ENCODE measurements around the gene JUN. TPM values are rescaled to one million over a fixed set of nuclear protein-coding genes. Genes with fewer than 3 reads are reported as not detected.

Gene JUN
- total and polyA plus RNA-seq, 12 donors, result 47.0 to 209 (median 78.0) TPM

DNA sequence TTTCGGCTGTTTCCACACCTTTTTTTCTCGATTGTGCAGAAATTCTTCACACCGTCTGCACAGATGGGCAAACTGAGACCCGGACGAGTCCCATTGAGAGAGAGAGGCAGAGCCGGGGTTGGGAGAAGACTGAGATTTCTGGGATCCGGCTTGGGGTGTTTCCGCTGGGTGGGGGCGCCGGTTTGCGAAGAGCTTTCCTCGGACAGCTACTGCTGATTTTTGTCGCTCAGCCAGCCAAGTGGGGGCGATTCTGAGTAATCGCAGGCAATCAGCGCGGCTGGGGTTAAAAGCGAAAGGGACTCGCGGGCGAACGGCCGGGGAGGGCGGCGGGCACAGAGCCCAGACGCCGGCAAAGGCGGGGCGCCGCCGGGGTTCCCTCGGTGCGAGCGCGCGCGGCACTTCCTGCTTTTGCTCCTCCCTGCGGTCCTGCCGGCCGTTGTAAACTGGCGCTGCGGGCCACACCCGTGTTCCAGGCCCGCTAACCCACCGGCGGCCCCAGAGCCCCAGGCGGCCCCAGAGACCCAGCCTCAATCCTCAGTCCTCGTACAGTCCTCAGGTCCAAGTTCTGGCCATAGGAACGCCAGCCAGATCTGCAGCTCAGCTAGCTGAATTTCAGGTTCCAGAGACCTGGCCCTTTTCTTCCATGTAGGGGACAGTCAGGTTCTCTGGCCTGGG, 32.4 kb upstream of the JUN start:
- ATAC-seq (peak; percentile 85 to 95 (median 92)), DNase-seq (peak; percentile 90 to 93)
- Histone ChIP-seq H3K27ac (peak overlapping the region; percentile 80 to 97 (median 90)), H3K27me3 (no peaks in the 10 kb centered on the region), H3K4me3 (peak overlapping the region; percentile 39 to 67 (median 59)), H3K4me1 (peaks cover 0 to 74% (median 32%) of the 10 kb centered on the region in 9 donors), H3K36me3 (no peaks in the 10 kb centered on the region), H3K9me3 (no peaks in the 10 kb centered on the region)
- 0 to 1% methylated on average over 47 to 49 of the region's 49 CpGs for WGBS, 2 donors
- TF ChIP-seq, protein P1, sequence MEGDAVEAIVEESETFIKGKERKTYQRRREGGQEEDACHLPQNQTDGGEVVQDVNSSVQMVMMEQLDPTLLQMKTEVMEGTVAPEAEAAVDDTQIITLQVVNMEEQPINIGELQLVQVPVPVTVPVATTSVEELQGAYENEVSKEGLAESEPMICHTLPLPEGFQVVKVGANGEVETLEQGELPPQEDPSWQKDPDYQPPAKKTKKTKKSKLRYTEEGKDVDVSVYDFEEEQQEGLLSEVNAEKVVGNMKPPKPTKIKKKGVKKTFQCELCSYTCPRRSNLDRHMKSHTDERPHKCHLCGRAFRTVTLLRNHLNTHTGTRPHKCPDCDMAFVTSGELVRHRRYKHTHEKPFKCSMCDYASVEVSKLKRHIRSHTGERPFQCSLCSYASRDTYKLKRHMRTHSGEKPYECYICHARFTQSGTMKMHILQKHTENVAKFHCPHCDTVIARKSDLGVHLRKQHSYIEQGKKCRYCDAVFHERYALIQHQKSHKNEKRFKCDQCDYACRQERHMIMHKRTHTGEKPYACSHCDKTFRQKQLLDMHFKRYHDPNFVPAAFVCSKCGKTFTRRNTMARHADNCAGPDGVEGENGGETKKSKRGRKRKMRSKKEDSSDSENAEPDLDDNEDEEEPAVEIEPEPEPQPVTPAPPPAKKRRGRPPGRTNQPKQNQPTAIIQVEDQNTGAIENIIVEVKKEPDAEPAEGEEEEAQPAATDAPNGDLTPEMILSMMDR (IDR thresholded peaks at IDR 0.05), result peak in 6 of 9 donors; percentile 8 to 35 (median 19)
- intact Hi-C loops (cut with DNase I), result loop anchor here in 8 of 10 donors (2.0 to 10.0 kb wide), 8 partner anchors 31 to 479 kb away; partner anchors contain the start of genes JUN (in 2 of the 8) and FGGY (in 1 of the 8)

DNA sequence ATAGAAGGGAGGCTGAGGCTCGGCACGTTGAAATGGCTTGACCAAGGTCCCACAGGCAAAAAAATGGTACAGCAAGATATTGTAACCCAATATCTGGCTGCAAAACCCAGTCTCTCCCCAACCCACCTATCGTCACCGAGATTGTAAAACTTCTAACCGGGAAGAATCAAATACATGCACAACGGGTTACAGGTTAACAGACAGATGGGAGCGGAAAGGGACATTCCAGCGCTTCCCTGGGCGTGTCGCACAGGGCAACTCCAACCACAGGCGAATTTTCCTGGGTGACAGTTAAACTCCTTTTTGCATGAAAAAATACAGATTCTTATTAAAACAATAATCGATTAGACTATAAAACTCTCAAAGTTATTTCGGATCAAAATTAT, 31.8 kb upstream of the JUN start:
- intact Hi-C loops (cut with DNase I), result loop anchor here in 8 of 10 donors (1.0 to 10.0 kb wide), 11 partner anchors 30 to 479 kb away; partner anchors contain the start of genes JUN (in 5 of the 8) and FGGY (in 1 of the 8)
- H3K36me3 ChIP-seq, result no peaks in the 10 kb centered on the region
- ATAC-seq, result peak in 2 of 8 donors; percentile 3 to 14
- 15 to 23% methylated on average over 13 of the region's 13 CpGs for WGBS, 2 donors
- H3K4me3 ChIP-seq, result peak overlapping the region; percentile 39 to 67 (median 59)
- H3K27ac ChIP-seq, result peak overlapping the region; percentile 80 to 97 (median 90)
- no peaks in the 10 kb centered on the region for H3K27me3 ChIP-seq
- TF ChIP-seq, protein P1 (IDR thresholded peaks at IDR 0.05), result no peak
- DNase-seq, result peak in 1 of 2 donors; percentile 17
- H3K9me3 ChIP-seq, result no peaks in the 10 kb centered on the region
- H3K4me1 ChIP-seq, result peaks cover 0 to 74% (median 32%) of the 10 kb centered on the region in 9 donors

DNA sequence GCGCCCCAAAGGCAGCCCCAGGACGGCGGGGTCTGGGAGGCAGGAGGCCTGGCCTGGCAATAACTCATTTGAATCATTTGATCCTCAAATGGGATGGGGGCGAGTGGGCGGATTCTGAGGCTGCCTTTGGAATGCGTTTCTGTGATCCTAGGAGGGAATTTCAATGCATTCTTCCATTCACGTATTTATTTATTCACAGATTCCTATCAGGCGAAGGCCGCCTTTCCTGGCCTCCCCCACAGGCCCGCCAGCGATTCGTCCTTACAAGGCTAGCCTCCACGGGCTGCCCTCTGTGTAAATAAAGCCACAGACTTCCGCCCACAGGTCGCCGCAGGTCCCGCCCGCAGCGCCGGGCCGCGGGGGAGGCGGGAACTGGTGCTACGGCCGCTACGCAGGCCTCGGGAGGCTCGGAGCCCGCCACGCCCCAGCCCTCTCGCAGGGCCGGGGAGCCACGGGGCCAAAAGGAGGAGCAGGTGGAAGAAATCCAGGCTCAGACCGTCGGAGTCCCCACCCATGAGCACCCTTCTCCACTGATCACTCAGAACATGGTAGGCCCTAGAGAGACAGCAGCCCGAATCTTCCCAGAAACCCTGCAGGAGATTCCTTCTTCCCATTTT, 31.3 kb upstream of the JUN start:
- Histone ChIP-seq H3K27me3 (no peaks in the 10 kb centered on the region), H3K27ac (peak overlapping the region; percentile 80 to 97 (median 90)), H3K4me3 (peak overlapping the region; percentile 39 to 67 (median 59)), H3K9me3 (no peaks in the 10 kb centered on the region), H3K4me1 (peaks cover 0 to 72% (median 32%) of the 10 kb centered on the region in 9 donors), H3K36me3 (no peaks in the 10 kb centered on the region)
- DNase-seq (peak; percentile 83 to 85), ATAC-seq (peak; percentile 69 to 89 (median 84))
- 29 to 31% methylated on average over 36 of the region's 36 CpGs for WGBS, 2 donors
- TF ChIP-seq, protein P1 (IDR thresholded peaks at IDR 0.05), result no peak
- intact Hi-C loops (cut with DNase I), result loop anchor here in 8 of 10 donors (1.0 to 10.0 kb wide), 11 partner anchors 30 to 480 kb away; partner anchors contain the start of genes JUN (in 3 of the 8) and FGGY (in 1 of the 8)

Data from heart right ventricle (tissue), 16 donors.